Breast epithelium (tissue), 4 donors: ENCODE measurements around the gene TBCE. TPM values are rescaled to one million over a fixed set of nuclear protein-coding genes. Genes with fewer than 3 reads are reported as not detected.
"Not testable (repeated sequence)": the region's sequence is repeated elsewhere in the genome, so short reads cannot be mapped to it uniquely, and the experiment has no call there.

Source experiments
- DNase-seq, 2 donors: peaks; one replicate each; pipeline ENCODE4 v3.0.0-alpha.2; 2019; ENCODE audit warnings: low spot score in 2 of 2
- H3K27ac ChIP-seq, 2 donors: fragments of 200-600 bp; sonication (generic) in 1 of 2; one replicate each; pipeline ENCODE4 v1.5.1; 2016 to 2019; ENCODE audit warnings: mild to moderate bottlenecking in 1 of 2
- H3K27me3 ChIP-seq, 2 donors: fragments of 200-600 bp; sonication (generic) in 1 of 2; one replicate each; pipeline versions ENCODE4 v1.5.1 to v1.6.0; 2017 to 2019; ENCODE audit warnings: control low read depth in 1 of 2, mild to moderate bottlenecking in 1 of 2
- H3K36me3 ChIP-seq: fragments of 200-600 bp; one replicate; pipeline ENCODE4 v1.5.1; 2019
- H3K4me1 ChIP-seq, 2 donors: fragments of 200-600 bp; sonication (generic); one replicate each; pipeline ENCODE4 v1.5.1; 2016 to 2019; ENCODE audit warnings: control low read depth in 1 of 2
- H3K4me3 ChIP-seq, 3 donors: fragments of 200-600 bp; sonication (generic); 1 replicate in 2 of 3; 2 replicates in 1 of 3; pipeline ENCODE4 v1.5.1; 2016 to 2019; ENCODE audit warnings: mild to moderate bottlenecking in 3 of 3, moderate library complexity in 2 of 3
- H3K9me3 ChIP-seq, 2 donors: fragments of 200-600 bp; sonication (generic) in 1 of 2; one replicate each; pipeline ENCODE4 v1.5.1; 2016 to 2019; ENCODE audit warnings: control low read depth in 1 of 2
- CTCF ChIP-seq, 3 donors: fragments of 450-650 bp; IDR thresholded peaks; one replicate each; pipeline ENCODE4 v1.5.1; 2016 to 2017; ENCODE audit warnings: antibody characterized with exemption in 3 of 3, mild to moderate bottlenecking in 3 of 3, moderate library complexity in 3 of 3
- POLR2A ChIP-seq: fragments of 450-650 bp; IDR thresholded peaks from one replicate; pipeline ENCODE4 v1.6.1; 2016; ENCODE audit warnings: antibody characterized with exemption, mild to moderate bottlenecking, moderate library complexity
- POLR2AphosphoS5 ChIP-seq, 3 donors: sonication (generic); formaldehyde crosslinking; IDR thresholded peaks; one replicate each; pipeline ENCODE4 v1.6.1; 2017; ENCODE audit warnings: antibody characterized with exemption in 3 of 3
- intact Hi-C: fragments of 100-400 bp; cut with DNase I; formaldehyde crosslinking; loops from one replicate; pipeline ENCODE4 v1.15.1; 2023; ENCODE audit warnings: low total_unique reads
- total RNA-seq, 3 donors: library from RNA; depleted of rRNA; stranded (reverse); fragments of >200 nt; gene quantifications; one replicate each; pipeline ENCODE4 v1.1.0, GENCODE V29; 2016

TBCE gene
- total RNA-seq, 3 donors from 2014 or later, result 13.3 to 21.2 (median 19.7) TPM

GRCh38 chr1:235455097-235455496 is 87.9 kb downstream of the TBCE start:
- no peak overlapping the region for H3K27ac ChIP-seq
- TF ChIP-seq POLR2AphosphoS5 (IDR thresholded peaks at IDR 0.05), result no peak
- TF ChIP-seq POLR2A, result no peak
- TF ChIP-seq CTCF (IDR thresholded peaks at IDR 0.05), result no peak
- intact Hi-C loops, result no loop called here

GRCh38 chr1:235455823-235456222 is 88.6 kb downstream of the TBCE start:
- no peaks in the 10 kb centered on the region for H3K9me3 ChIP-seq
- no peak overlapping the region for H3K27ac ChIP-seq
- no peaks in the 10 kb centered on the region for H3K4me1 ChIP-seq
- no peaks in the 10 kb centered on the region for H3K27me3 ChIP-seq
- H3K4me3 ChIP-seq, result no peak overlapping the region
- no peaks in the 10 kb centered on the region for H3K36me3 ChIP-seq
- no peak for DNase-seq
- intact Hi-C loops, result no loop called here
- TF ChIP-seq POLR2A, result no peak
- TF ChIP-seq CTCF (IDR thresholded peaks at IDR 0.05), result no peak
- no peak for TF ChIP-seq POLR2AphosphoS5 (IDR thresholded peaks at IDR 0.05)

More at GRCh38 chr1:235455097-235455496, 87.9 kb downstream of the TBCE start:
- DNase-seq, result no peak
- Histone ChIP-seq H3K27me3 (no peaks in the 10 kb centered on the region), H3K4me1 (no peaks in the 10 kb centered on the region), H3K36me3 (no peaks in the 10 kb centered on the region), H3K4me3 (no peak overlapping the region), H3K9me3 (no peaks in the 10 kb centered on the region)

GRCh38 chr1:235457856-235458255 is 90.6 kb downstream of the TBCE start:
- not testable (repeated sequence) for H3K27ac ChIP-seq, H3K36me3 ChIP-seq

GRCh38 chr1:235460770-235461169 is 93.5 kb downstream of the TBCE start:
- no peak overlapping the region for H3K4me3 ChIP-seq
- no peaks in the 10 kb centered on the region for H3K36me3 ChIP-seq
- TF ChIP-seq CTCF (IDR thresholded peaks at IDR 0.05), result no peak
- no peak for TF ChIP-seq POLR2A
- no peaks in the 10 kb centered on the region for H3K9me3 ChIP-seq
- no peak overlapping the region for H3K27ac ChIP-seq
- H3K27me3 ChIP-seq, result no peaks in the 10 kb centered on the region
- H3K4me1 ChIP-seq, result no peaks in the 10 kb centered on the region
- intact Hi-C loops, result no loop called here
- DNase-seq, result no peak

More at GRCh38 chr1:235457856-235458255, 90.6 kb downstream of the TBCE start:
- H3K4me3 ChIP-seq, DNase-seq, H3K27me3 ChIP-seq, intact Hi-C loops, H3K4me1 ChIP-seq, H3K9me3 ChIP-seq: not testable (repeated sequence)

- no peak for TF ChIP-seq CTCF (IDR thresholded peaks at IDR 0.05)
- no peak for TF ChIP-seq POLR2AphosphoS5 (IDR thresholded peaks at IDR 0.05)
- no peak for TF ChIP-seq POLR2A
- no peaks in the 10 kb centered on the region for H3K9me3 ChIP-seq
- DNase-seq, result no peak
- H3K4me1 ChIP-seq, result no peaks in the 10 kb centered on the region
- no peak overlapping the region for H3K4me3 ChIP-seq
- intact Hi-C loops, result no loop called here
- H3K36me3 ChIP-seq, result no peaks in the 10 kb centered on the region
- no peak overlapping the region for H3K27ac ChIP-seq
- no peaks in the 10 kb centered on the region for H3K27me3 ChIP-seq
Observed at GRCh38 chr1:235461954-235462353, 94.7 kb downstream of the TBCE start.

GRCh38 chr1:235462832-235463231 is 95.6 kb downstream of the TBCE start:
- H3K27me3 ChIP-seq, DNase-seq, H3K4me1 ChIP-seq, H3K9me3 ChIP-seq, H3K4me3 ChIP-seq, H3K36me3 ChIP-seq, intact Hi-C loops, H3K27ac ChIP-seq: not testable (repeated sequence)
